Gastrocnemius medialis (tissue), 4 donors: ENCODE results near the gene HLA-E.

ENCODE experiments used
- POLR2A ChIP-seq, 2 donors: fragments of 450-650 bp; IDR thresholded peaks; one replicate each; pipeline ENCODE4 v1.6.1; 2017; ENCODE audit warnings: antibody characterized with exemption in 2 of 2, mild to moderate bottlenecking in 2 of 2, moderate library complexity in 2 of 2
- TF ChIP-seq, protein P1 (sequence below), 5 experiments: fragments of 450-650 bp in 3 of 5; fragments of 200-600 bp in 2 of 5; sonication (generic) in 2 of 5; IDR thresholded peaks in 4 of 5; conservative IDR thresholded peaks in 1 of 5; 1 replicate in 4 of 5; 2 replicates in 1 of 5; pipeline ENCODE4 v1.5.1; 2016 to 2019; ENCODE audit warnings: antibody characterized with exemption in 5 of 5, mild to moderate bottlenecking in 3 of 5, moderate library complexity in 3 of 5

DNA sequence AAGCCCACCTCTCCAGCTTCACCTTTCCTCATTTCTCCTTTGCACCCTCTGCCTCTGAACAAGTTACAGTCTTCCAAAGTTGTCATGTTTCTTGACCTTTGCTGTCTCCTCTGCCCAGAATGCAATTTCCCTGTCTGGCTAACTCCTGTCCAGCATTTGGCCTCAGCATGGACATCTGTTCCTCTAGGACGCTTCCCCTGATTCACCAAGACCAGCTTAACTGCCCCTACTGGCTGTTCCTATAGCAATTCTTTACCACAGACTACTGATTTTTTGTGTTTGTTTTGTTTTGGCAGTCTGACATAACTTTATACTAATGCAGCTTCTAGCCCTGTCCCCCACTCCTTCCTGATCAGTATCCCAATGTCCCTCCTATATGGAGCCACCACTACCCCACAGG is 53.6 kb downstream of the HLA-E start:
- TF ChIP-seq, protein P1, sequence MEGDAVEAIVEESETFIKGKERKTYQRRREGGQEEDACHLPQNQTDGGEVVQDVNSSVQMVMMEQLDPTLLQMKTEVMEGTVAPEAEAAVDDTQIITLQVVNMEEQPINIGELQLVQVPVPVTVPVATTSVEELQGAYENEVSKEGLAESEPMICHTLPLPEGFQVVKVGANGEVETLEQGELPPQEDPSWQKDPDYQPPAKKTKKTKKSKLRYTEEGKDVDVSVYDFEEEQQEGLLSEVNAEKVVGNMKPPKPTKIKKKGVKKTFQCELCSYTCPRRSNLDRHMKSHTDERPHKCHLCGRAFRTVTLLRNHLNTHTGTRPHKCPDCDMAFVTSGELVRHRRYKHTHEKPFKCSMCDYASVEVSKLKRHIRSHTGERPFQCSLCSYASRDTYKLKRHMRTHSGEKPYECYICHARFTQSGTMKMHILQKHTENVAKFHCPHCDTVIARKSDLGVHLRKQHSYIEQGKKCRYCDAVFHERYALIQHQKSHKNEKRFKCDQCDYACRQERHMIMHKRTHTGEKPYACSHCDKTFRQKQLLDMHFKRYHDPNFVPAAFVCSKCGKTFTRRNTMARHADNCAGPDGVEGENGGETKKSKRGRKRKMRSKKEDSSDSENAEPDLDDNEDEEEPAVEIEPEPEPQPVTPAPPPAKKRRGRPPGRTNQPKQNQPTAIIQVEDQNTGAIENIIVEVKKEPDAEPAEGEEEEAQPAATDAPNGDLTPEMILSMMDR (IDR thresholded peaks at IDR 0.05 in 4 of 5, conservative IDR thresholded peaks at IDR 0.05 in 1 of 5) = no peak
- no peak for TF ChIP-seq POLR2A (IDR thresholded peaks at IDR 0.05)
